KMS-11 (cell line): ENCODE results near the gene AKAP13.

ENCODE experiments used
- H2AFZ ChIP-seq: fragments of 200-600 bp; sonication (generic); 2 replicates; pipeline ENCODE4 v1.6.1; 2016; ENCODE audit warnings: antibody characterized with exemption, mixed run types, low read depth
- H3K27ac ChIP-seq: fragments of 200-600 bp; sonication (generic); 2 replicates; pipeline ENCODE4 v1.6.1; 2016; ENCODE audit warnings: mild to moderate bottlenecking, mixed run types
- H3K27me3 ChIP-seq: fragments of 200-600 bp; sonication (generic); 2 replicates; pipeline ENCODE4 v1.6.1; 2017; ENCODE audit warnings: mild to moderate bottlenecking, low read depth, mixed run types, moderate library complexity; ENCODE audit not compliant: insufficient read depth
- H3K36me3 ChIP-seq: fragments of 200-600 bp; sonication (generic); 2 replicates; pipeline ENCODE4 v1.6.1; 2017; ENCODE audit warnings: mild to moderate bottlenecking, mixed run types; ENCODE audit not compliant: insufficient read depth
- H3K4me1 ChIP-seq: fragments of 200-600 bp; sonication (generic); 2 replicates; pipeline ENCODE4 v1.6.1; 2016; ENCODE audit warnings: mild to moderate bottlenecking, low read depth, mixed run types; ENCODE audit not compliant: poor library complexity, severe bottlenecking
- H3K4me2 ChIP-seq: fragments of 200-600 bp; sonication (generic); 2 replicates; pipeline ENCODE4 v1.7.0; 2016; ENCODE audit warnings: mild to moderate bottlenecking, mixed run types
- H3K4me3 ChIP-seq: fragments of 200-600 bp; sonication (generic); IDR thresholded peaks from 2 replicates; pipeline ENCODE4 v1.6.1; 2017; ENCODE audit warnings: low read depth, low read length, mixed read lengths; ENCODE audit not compliant: insufficient read depth
- H3K79me2 ChIP-seq: fragments of 200-600 bp; sonication (generic); 2 replicates; pipeline ENCODE4 v1.6.1; 2016; ENCODE audit warnings: low read depth, mixed run types; ENCODE audit not compliant: insufficient read depth
- H3K9ac ChIP-seq: fragments of 200-600 bp; sonication (generic); 2 replicates; pipeline ENCODE4 v1.6.1; 2016; ENCODE audit warnings: mild to moderate bottlenecking, mixed run types
- H4K20me1 ChIP-seq: fragments of 200-600 bp; sonication (generic); 2 replicates; pipeline ENCODE4 v1.6.1; 2016; ENCODE audit warnings: mild to moderate bottlenecking, mixed run types; ENCODE audit not compliant: insufficient read depth
- TF ChIP-seq, protein P1 (sequence below): fragments of 200-600 bp; sonication (generic); conservative IDR thresholded peaks from 2 replicates; pipeline ENCODE4 v1.6.1; 2017; ENCODE audit warnings: low read depth, mild to moderate bottlenecking, antibody characterized with exemption, low read length, moderate library complexity, mixed read lengths

The AKAP13 gene

DNA sequence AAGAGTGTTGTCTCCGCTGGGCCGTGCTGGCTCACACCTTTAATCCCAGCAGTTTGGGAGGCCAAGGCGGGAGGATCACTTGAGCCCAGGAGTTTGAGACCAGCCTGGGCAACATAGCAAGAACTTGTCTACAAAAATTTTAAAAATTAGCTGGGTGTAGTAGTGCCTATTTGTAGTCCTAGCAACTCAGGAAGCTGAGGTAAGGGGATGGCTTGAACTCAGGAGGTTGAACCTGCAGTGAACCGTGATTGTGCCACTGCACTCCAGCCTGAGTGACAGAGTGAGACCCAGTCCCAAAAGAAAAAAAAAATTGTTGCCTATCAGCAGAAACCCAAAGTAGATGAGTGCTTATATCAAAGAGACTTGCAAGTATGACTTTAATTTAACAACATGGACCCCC, 12.7 kb upstream of the AKAP13 start:
- TF ChIP-seq, protein P1, sequence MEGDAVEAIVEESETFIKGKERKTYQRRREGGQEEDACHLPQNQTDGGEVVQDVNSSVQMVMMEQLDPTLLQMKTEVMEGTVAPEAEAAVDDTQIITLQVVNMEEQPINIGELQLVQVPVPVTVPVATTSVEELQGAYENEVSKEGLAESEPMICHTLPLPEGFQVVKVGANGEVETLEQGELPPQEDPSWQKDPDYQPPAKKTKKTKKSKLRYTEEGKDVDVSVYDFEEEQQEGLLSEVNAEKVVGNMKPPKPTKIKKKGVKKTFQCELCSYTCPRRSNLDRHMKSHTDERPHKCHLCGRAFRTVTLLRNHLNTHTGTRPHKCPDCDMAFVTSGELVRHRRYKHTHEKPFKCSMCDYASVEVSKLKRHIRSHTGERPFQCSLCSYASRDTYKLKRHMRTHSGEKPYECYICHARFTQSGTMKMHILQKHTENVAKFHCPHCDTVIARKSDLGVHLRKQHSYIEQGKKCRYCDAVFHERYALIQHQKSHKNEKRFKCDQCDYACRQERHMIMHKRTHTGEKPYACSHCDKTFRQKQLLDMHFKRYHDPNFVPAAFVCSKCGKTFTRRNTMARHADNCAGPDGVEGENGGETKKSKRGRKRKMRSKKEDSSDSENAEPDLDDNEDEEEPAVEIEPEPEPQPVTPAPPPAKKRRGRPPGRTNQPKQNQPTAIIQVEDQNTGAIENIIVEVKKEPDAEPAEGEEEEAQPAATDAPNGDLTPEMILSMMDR: no peak
- Histone ChIP-seq H3K4me2 (no peak overlapping the region), H4K20me1 (no peaks in the 10 kb centered on the region), H3K36me3 (no peaks in the 10 kb centered on the region), H3K27ac (no peak overlapping the region), H3K4me1 (no peaks in the 10 kb centered on the region), H3K27me3 (no peaks in the 10 kb centered on the region), H3K4me3 (no peak overlapping the region), H3K9ac (no peak overlapping the region), H3K79me2 (no peaks in the 10 kb centered on the region), H2AFZ (no peak overlapping the region)

DNA sequence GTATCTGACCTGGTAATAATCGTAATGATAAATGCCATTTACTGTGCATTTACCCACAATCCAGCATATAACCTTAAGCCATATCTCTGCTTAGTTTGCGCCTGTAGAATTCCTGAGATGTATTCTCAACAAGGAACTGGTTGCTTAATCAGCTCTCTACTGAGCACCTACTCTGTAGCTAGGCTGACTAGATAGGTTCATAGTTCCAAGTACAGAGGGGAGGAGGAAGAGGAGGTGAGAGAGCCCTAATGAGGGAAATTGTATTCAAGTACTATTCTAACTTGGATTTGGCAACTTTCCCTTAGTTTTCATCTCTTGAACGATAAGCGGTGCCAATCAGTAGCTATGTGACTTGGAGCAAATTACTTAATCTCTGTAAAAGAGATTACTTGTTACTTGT, 5.6 kb upstream of the AKAP13 start:
- H3K4me2 ChIP-seq: no peak overlapping the region
- TF ChIP-seq, protein P1: no peak
- no peaks in the 10 kb centered on the region for H3K27me3 ChIP-seq
- H3K4me1 ChIP-seq: no peaks in the 10 kb centered on the region
- H3K9ac ChIP-seq: no peak overlapping the region
- H3K4me3 ChIP-seq: no peak overlapping the region
- H3K79me2 ChIP-seq: no peaks in the 10 kb centered on the region
- H4K20me1 ChIP-seq: no peaks in the 10 kb centered on the region
- H2AFZ ChIP-seq: no peak overlapping the region
- H3K27ac ChIP-seq: no peak overlapping the region
- H3K36me3 ChIP-seq: no peaks in the 10 kb centered on the region

GRCh38 chr15:85377269-85377668, 3.1 kb upstream of the AKAP13 start:
- H3K36me3 ChIP-seq: no peaks in the 10 kb centered on the region
- H3K27ac ChIP-seq: no peak overlapping the region
- 0 out of 2 replicates have a peak, but pooled peaks cover 5% of the 10 kb centered on the region for H4K20me1 ChIP-seq
- H3K9ac ChIP-seq: no peak overlapping the region
- no peak overlapping the region for H3K4me3 ChIP-seq
- H3K4me2 ChIP-seq: no peak overlapping the region
- no peaks in the 10 kb centered on the region for H3K27me3 ChIP-seq
- H3K4me1 ChIP-seq: peaks cover 8% of the 10 kb centered on the region
- no peak overlapping the region for H2AFZ ChIP-seq
- H3K79me2 ChIP-seq: peaks cover 8% of the 10 kb centered on the region; the same call in 1 of the 2 replicates
- TF ChIP-seq, protein P1: no peak

DNA sequence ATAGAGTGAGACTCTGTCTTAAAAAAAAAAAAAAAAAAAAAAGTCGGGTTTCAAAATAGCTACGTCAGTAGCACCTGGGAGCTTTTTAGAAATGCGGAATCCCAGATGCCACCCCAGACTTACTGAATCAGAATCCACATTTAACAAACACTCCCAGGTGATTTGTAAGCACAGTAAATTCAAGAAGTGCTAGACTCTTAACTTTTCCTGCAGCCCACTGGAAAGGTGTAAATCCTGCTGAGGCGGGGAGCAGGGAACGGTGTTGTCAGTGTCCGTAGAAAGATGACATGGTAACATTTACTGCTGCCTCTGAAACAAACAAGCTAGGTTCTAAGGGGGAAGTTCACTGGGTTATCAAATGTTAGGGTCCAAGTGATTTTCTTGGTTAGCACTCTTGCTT, 2.4 kb upstream of the AKAP13 start:
- no peak overlapping the region for H3K9ac ChIP-seq
- H3K4me2 ChIP-seq: no peak overlapping the region
- H3K36me3 ChIP-seq: no peaks in the 10 kb centered on the region
- H3K4me1 ChIP-seq: peaks cover 9% of the 10 kb centered on the region
- peaks cover 8% of the 10 kb centered on the region; the same call in 1 of the 2 replicates for H3K79me2 ChIP-seq
- H2AFZ ChIP-seq: no peak overlapping the region
- H3K27me3 ChIP-seq: no peaks in the 10 kb centered on the region
- 0 out of 2 replicates have a peak, but pooled peaks cover 7% of the 10 kb centered on the region for H4K20me1 ChIP-seq
- H3K4me3 ChIP-seq: no peak overlapping the region
- H3K27ac ChIP-seq: no peak overlapping the region
- TF ChIP-seq, protein P1: no peak
